SK-N-SH (cell line): ENCODE results near the gene VPS35. TPM values are rescaled to one million over a fixed set of nuclear protein-coding genes. Genes with fewer than 3 reads are reported as not detected.

Source experiments
- CTCF ChIA-PET: fragments of 300-600, 350-600 bp; formaldehyde crosslinking; extraction: SDS; loops from one replicate; lab custom pipeline; 2021; lab: Yijun Ruan, JAX
- POLR2A ChIA-PET: fragments of 350-600 bp; sonication (Branson Sonifier 250); formaldehyde crosslinking; extraction: SDS; loops from one replicate; lab custom pipeline; 2020; ENCODE audit warnings: antibody characterized with exemption, inconsistent platforms; lab: Yijun Ruan, JAX
- DNase-seq: peaks from one replicate; pipeline ENCODE4 v3.0.0; 2012
- H2AFZ ChIP-seq: fragments of 200-600 bp; sonication (generic); 2 replicates; pipeline ENCODE4 v1.8.1; 2016; ENCODE audit warnings: antibody characterized with exemption, mild to moderate bottlenecking, low read depth
- H3F3A ChIP-seq: fragments of 200-600 bp; sonication (generic); replicated peaks from 2 replicates; pipeline ENCODE3; 2016; ENCODE audit warnings: antibody characterized with exemption, mild to moderate bottlenecking; ENCODE audit not compliant: insufficient read depth
- H3K27ac ChIP-seq, 2 experiments: fragments of 200-500 bp in 1 of 2; fragments of 200-600 bp in 1 of 2; sonication (Bioruptor generic) in 1 of 2; sonication (generic), shearing (Covaris generic) in 1 of 2; 2 replicates each; pipeline versions ENCODE4 v1.5.1 to v1.6.1; 2014 to 2016; ENCODE audit warnings: low read depth in 2 of 2, inconsistent platforms in 1 of 2, low read length in 1 of 2, mild to moderate bottlenecking in 1 of 2, mixed read lengths in 1 of 2
- H3K27me3 ChIP-seq: fragments of 200-600 bp; sonication (generic), shearing (Covaris generic); 2 replicates; pipeline ENCODE4 v1.6.1; 2016; ENCODE audit warnings: mixed run types; ENCODE audit not compliant: insufficient read depth
- H3K36me3 ChIP-seq, 2 experiments: fragments of 200-500 bp in 1 of 2; fragments of 200-600 bp in 1 of 2; sonication (Bioruptor generic) in 1 of 2; sonication (generic) in 1 of 2; replicated peaks in 1 of 2; 2 replicates each; pipeline versions ENCODE3 to v1.5.1; 2014 to 2016; ENCODE audit warnings: low read length in 1 of 2, mild to moderate bottlenecking in 1 of 2; ENCODE audit not compliant: insufficient read depth in 2 of 2, control insufficient read depth in 1 of 2
- H3K4me1 ChIP-seq, 2 experiments: fragments of 200-500 bp in 1 of 2; fragments of 200-600 bp in 1 of 2; sonication (Bioruptor generic) in 1 of 2; sonication (generic), shearing (Covaris generic) in 1 of 2; 2 replicates each; pipeline versions ENCODE4 v1.5.1 to v1.6.1; 2014 to 2016; ENCODE audit warnings: low read depth in 1 of 2, low read length in 1 of 2, mixed run types in 1 of 2; ENCODE audit not compliant: insufficient read depth in 2 of 2, control insufficient read depth in 1 of 2
- H3K4me2 ChIP-seq: fragments of 200-600 bp; sonication (generic), shearing (Covaris generic); 2 replicates; pipeline ENCODE4 v1.6.1; 2017; ENCODE audit warnings: mixed run types
- H3K4me3 ChIP-seq, 2 experiments: fragments of 200-500 bp in 1 of 2; fragments of 200-600 bp in 1 of 2; sonication (Bioruptor generic) in 1 of 2; sonication (generic), shearing (Covaris generic) in 1 of 2; 2 replicates each; pipeline versions ENCODE4 v1.5.1 to v1.8.1; 2014 to 2016; ENCODE audit warnings: low read depth in 2 of 2, inconsistent platforms in 1 of 2, low read length in 1 of 2, mild to moderate bottlenecking in 1 of 2, mixed read lengths in 1 of 2, moderate library complexity in 1 of 2
- H3K79me2 ChIP-seq: fragments of 200-600 bp; sonication (generic); 2 replicates; pipeline ENCODE4 v1.8.1; 2017; ENCODE audit warnings: mild to moderate bottlenecking; ENCODE audit not compliant: insufficient read depth
- H3K9ac ChIP-seq: fragments of 200-600 bp; sonication (generic); 2 replicates; pipeline ENCODE4 v1.6.1; 2017; ENCODE audit warnings: mixed run types
- H3K9me2 ChIP-seq: fragments of 200-600 bp; sonication (generic); 2 replicates; pipeline ENCODE4 v1.6.1; 2017; ENCODE audit warnings: mixed run types
- H3K9me3 ChIP-seq: fragments of 200-600 bp; sonication (generic); 2 replicates; pipeline ENCODE4 v1.6.1; 2017; ENCODE audit warnings: mixed run types, mild to moderate bottlenecking, moderate library complexity
- H4K20me1 ChIP-seq: fragments of 200-600 bp; sonication (generic); 2 replicates; pipeline ENCODE4 v1.6.1; 2017; ENCODE audit warnings: mild to moderate bottlenecking, mixed run types; ENCODE audit not compliant: insufficient read depth
- EZH2phosphoT487 ChIP-seq: fragments of 200-600 bp; sonication (generic); IDR thresholded peaks from 2 replicates; pipeline ENCODE4 v1.6.1; 2017; ENCODE audit warnings: low read depth, mixed run types, mild to moderate bottlenecking, antibody characterized with exemption, moderate library complexity, borderline replicate concordance
- FOXM1 ChIP-seq: IDR thresholded peaks from 2 replicates; pipeline ENCODE4 v1.4.0; 2012; ENCODE audit warnings: low read depth, mild to moderate bottlenecking
- GABPA ChIP-seq: IDR thresholded peaks from 2 replicates; pipeline ENCODE4 v1.4.0; 2012; ENCODE audit warnings: low read depth, mild to moderate bottlenecking
- JUND ChIP-seq: IDR thresholded peaks from 2 replicates; pipeline ENCODE4 v1.4.0; 2012
- MEF2A ChIP-seq: IDR thresholded peaks from 2 replicates; pipeline ENCODE4 v1.4.0; 2012; ENCODE audit warnings: low read depth, borderline replicate concordance
- MXI1 ChIP-seq: IDR thresholded peaks from 2 replicates; pipeline ENCODE4 v1.6.1; 2012; ENCODE audit warnings: mild to moderate bottlenecking, low read depth, low read length, improper control_type of control experiment
- POLR2AphosphoS5 ChIP-seq: IDR thresholded peaks from 2 replicates; pipeline ENCODE4 v1.6.1; 2012; ENCODE audit warnings: low read depth, low read length
- RFX5 ChIP-seq: IDR thresholded peaks from 2 replicates; pipeline ENCODE4 v1.6.1; 2012; ENCODE audit warnings: mild to moderate bottlenecking, improper control_type of control experiment, low read length
- RXRA ChIP-seq: IDR thresholded peaks from 2 replicates; pipeline ENCODE4 v1.4.0; 2012; ENCODE audit warnings: low read depth, mild to moderate bottlenecking, borderline replicate concordance
- SIN3A ChIP-seq: IDR thresholded peaks from 2 replicates; pipeline ENCODE4 v1.6.1; 2012; ENCODE audit warnings: low read depth, mild to moderate bottlenecking, low read length, moderate library complexity, borderline replicate concordance
- TAF1 ChIP-seq: IDR thresholded peaks from 2 replicates; pipeline ENCODE4 v1.6.1; 2012; ENCODE audit warnings: low read depth, mild to moderate bottlenecking, low read length, moderate library complexity, borderline replicate concordance
- YY1 ChIP-seq: IDR thresholded peaks from 2 replicates; pipeline ENCODE4 v1.4.0; 2012; ENCODE audit warnings: low read depth, mild to moderate bottlenecking
- WGBS: methylation state at CpG from one replicate; pipeline ENCODE4 v1.1.6; 2017; ENCODE audit warnings: low lambda C conversion rate; 5-methylcytosine and 5-hydroxymethylcytosine counted together
- polyA plus RNA-seq, 3 experiments: library from polyadenylated mRNA; depleted of rRNA; stranded (reverse); fragments of >200 nt; gene quantifications; 2 replicates each; pipeline ENCODE4 v1.2.3, GENCODE V29; 2012
- TF ChIP-seq, protein P1 (sequence below): fragments of 200-600 bp; sonication (generic); IDR thresholded peaks from 2 replicates; pipeline ENCODE4 v1.6.1; 2017; ENCODE audit warnings: antibody characterized with exemption, mild to moderate bottlenecking, moderate library complexity
- TF ChIP-seq, protein P2 (sequence below): fragments of 150-350 bp; IDR thresholded peaks from 2 replicates; pipeline ENCODE4 v1.6.1; 2016; ENCODE audit warnings: mild to moderate bottlenecking, low read depth, low read length
- TF ChIP-seq, protein P3 (sequence below): IDR thresholded peaks from 2 replicates; pipeline ENCODE4 v1.4.0; 2012; ENCODE audit warnings: low read depth, borderline replicate concordance
- TF ChIP-seq, protein P4 (sequence below): IDR thresholded peaks from 2 replicates; pipeline ENCODE4; 2012
- TF ChIP-seq, protein P5 (sequence below): IDR thresholded peaks from 2 replicates; pipeline ENCODE4 v1.6.1; 2012; ENCODE audit warnings: mild to moderate bottlenecking, low read depth, low read length, moderate library complexity

The VPS35 gene
- polyA plus RNA-seq, 1 of the 3 experiments (the other 2 are of a cell fraction): 17.5 TPM

DNA sequence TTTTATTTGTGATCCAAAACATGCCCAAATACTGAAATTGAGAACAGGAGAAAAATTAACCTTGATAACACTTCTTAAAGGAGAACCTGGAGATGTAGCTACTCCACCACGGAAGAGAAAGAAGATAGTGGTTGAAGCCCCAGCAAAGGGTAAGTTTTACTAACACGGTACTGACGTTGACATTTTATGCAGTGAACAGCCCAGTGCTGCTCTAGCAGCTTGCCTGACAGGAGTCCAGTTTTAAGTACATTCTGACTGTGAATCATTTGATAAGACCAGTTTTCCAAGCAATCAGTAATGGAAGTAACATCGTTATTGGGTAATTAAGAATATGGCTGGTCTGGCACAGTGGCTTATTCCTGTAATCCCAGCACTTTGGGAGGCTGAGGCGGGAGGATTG lies 7.0 kb upstream of the VPS35 start:
- POLR2A ChIA-PET: no interaction called here
- WGBS: 62% methylated on average over 4 of the region's 5 CpGs
- no peak overlapping the region for H3K27ac ChIP-seq

More for the DNA sequence above, 7.0 kb upstream of the VPS35 start:
- CTCF ChIA-PET: interaction anchor here (1.5 to 2.0 kb wide), 2 partner anchors 9 to 94 kb away, joined by 4 read pairs; no protein-coding TSS in a partner anchor
- DNase-seq: no peak
- Histone ChIP-seq H2AFZ (no peak overlapping the region), H3K79me2 (peaks cover 26% of the 10 kb centered on the region), H3K9me2 (no peaks in the 10 kb centered on the region), H3K4me1 (peaks cover 5 to 6% of the 10 kb centered on the region in 2 experiments; a peak in 3 of 4 replicates), H3K36me3 (peaks cover 23 to 32% of the 10 kb centered on the region in 2 experiments), H3K9ac (no peak overlapping the region), H4K20me1 (peaks cover 4% of the 10 kb centered on the region; the same call in 1 of the 2 replicates), H3K4me3 (no peak overlapping the region), H3F3A (no peaks in the 10 kb centered on the region), H3K4me2 (no peak overlapping the region), H3K9me3 (no peaks in the 10 kb centered on the region)
- TF ChIP-seq JUND: no peak
- TF ChIP-seq, protein P1, sequence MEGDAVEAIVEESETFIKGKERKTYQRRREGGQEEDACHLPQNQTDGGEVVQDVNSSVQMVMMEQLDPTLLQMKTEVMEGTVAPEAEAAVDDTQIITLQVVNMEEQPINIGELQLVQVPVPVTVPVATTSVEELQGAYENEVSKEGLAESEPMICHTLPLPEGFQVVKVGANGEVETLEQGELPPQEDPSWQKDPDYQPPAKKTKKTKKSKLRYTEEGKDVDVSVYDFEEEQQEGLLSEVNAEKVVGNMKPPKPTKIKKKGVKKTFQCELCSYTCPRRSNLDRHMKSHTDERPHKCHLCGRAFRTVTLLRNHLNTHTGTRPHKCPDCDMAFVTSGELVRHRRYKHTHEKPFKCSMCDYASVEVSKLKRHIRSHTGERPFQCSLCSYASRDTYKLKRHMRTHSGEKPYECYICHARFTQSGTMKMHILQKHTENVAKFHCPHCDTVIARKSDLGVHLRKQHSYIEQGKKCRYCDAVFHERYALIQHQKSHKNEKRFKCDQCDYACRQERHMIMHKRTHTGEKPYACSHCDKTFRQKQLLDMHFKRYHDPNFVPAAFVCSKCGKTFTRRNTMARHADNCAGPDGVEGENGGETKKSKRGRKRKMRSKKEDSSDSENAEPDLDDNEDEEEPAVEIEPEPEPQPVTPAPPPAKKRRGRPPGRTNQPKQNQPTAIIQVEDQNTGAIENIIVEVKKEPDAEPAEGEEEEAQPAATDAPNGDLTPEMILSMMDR: no peak
- TF ChIP-seq, protein P2, sequence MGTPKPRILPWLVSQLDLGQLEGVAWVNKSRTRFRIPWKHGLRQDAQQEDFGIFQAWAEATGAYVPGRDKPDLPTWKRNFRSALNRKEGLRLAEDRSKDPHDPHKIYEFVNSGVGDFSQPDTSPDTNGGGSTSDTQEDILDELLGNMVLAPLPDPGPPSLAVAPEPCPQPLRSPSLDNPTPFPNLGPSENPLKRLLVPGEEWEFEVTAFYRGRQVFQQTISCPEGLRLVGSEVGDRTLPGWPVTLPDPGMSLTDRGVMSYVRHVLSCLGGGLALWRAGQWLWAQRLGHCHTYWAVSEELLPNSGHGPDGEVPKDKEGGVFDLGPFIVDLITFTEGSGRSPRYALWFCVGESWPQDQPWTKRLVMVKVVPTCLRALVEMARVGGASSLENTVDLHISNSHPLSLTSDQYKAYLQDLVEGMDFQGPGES: no peak
- TF ChIP-seq EZH2phosphoT487: no peak
- TF ChIP-seq SIN3A: no peak
- no peak for TF ChIP-seq TAF1
- no peak for TF ChIP-seq POLR2AphosphoS5
- TF ChIP-seq, protein P3, sequence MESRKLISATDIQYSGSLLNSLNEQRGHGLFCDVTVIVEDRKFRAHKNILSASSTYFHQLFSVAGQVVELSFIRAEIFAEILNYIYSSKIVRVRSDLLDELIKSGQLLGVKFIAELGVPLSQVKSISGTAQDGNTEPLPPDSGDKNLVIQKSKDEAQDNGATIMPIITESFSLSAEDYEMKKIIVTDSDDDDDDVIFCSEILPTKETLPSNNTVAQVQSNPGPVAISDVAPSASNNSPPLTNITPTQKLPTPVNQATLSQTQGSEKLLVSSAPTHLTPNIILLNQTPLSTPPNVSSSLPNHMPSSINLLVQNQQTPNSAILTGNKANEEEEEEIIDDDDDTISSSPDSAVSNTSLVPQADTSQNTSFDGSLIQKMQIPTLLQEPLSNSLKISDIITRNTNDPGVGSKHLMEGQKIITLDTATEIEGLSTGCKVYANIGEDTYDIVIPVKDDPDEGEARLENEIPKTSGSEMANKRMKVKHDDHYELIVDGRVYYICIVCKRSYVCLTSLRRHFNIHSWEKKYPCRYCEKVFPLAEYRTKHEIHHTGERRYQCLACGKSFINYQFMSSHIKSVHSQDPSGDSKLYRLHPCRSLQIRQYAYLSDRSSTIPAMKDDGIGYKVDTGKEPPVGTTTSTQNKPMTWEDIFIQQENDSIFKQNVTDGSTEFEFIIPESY: no peak
- no peak for TF ChIP-seq FOXM1
- TF ChIP-seq RFX5: no peak
- no peak for TF ChIP-seq YY1
- TF ChIP-seq MEF2A: no peak
- TF ChIP-seq, protein P4, sequence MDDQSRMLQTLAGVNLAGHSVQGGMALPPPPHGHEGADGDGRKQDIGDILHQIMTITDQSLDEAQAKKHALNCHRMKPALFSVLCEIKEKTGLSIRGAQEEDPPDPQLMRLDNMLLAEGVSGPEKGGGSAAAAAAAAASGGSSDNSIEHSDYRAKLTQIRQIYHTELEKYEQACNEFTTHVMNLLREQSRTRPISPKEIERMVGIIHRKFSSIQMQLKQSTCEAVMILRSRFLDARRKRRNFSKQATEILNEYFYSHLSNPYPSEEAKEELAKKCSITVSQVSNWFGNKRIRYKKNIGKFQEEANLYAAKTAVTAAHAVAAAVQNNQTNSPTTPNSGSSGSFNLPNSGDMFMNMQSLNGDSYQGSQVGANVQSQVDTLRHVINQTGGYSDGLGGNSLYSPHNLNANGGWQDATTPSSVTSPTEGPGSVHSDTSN: no peak
- TF ChIP-seq MXI1: no peak
- no peak for TF ChIP-seq GABPA
- TF ChIP-seq, protein P5, sequence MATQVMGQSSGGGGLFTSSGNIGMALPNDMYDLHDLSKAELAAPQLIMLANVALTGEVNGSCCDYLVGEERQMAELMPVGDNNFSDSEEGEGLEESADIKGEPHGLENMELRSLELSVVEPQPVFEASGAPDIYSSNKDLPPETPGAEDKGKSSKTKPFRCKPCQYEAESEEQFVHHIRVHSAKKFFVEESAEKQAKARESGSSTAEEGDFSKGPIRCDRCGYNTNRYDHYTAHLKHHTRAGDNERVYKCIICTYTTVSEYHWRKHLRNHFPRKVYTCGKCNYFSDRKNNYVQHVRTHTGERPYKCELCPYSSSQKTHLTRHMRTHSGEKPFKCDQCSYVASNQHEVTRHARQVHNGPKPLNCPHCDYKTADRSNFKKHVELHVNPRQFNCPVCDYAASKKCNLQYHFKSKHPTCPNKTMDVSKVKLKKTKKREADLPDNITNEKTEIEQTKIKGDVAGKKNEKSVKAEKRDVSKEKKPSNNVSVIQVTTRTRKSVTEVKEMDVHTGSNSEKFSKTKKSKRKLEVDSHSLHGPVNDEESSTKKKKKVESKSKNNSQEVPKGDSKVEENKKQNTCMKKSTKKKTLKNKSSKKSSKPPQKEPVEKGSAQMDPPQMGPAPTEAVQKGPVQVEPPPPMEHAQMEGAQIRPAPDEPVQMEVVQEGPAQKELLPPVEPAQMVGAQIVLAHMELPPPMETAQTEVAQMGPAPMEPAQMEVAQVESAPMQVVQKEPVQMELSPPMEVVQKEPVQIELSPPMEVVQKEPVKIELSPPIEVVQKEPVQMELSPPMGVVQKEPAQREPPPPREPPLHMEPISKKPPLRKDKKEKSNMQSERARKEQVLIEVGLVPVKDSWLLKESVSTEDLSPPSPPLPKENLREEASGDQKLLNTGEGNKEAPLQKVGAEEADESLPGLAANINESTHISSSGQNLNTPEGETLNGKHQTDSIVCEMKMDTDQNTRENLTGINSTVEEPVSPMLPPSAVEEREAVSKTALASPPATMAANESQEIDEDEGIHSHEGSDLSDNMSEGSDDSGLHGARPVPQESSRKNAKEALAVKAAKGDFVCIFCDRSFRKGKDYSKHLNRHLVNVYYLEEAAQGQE: no peak
- TF ChIP-seq RXRA: no peak
- TF ChIP-seq, all 33 proteins: peak for 0
- no peaks in the 10 kb centered on the region for H3K27me3 ChIP-seq
